Measurements from ENCODE around the gene DNAH1. TPM values are rescaled to one million over a fixed set of nuclear protein-coding genes. Genes with fewer than 3 reads are reported as not detected.

DNAH1 gene
- total RNA-seq, 1 donor from 2014 or later = 0.80 TPM

GRCh38 chr3:52364322-52365035 lies 48.4 kb downstream of the DNAH1 start:
- Histone ChIP-seq H3K9ac (no peak overlapping the region), H3F3A (ENCODE audit: low read depth) (no peaks in the 10 kb centered on the region), H3K4me3 (no peak overlapping the region), H3K36me3 (no peaks in the 10 kb centered on the region), H3K27me3 (no peaks in the 10 kb centered on the region), H3K4me2 (no peak overlapping the region), H3K9me3 (ENCODE audit: low read depth) (no peaks in the 10 kb centered on the region), H4K20me1 (ENCODE audit: low read depth) (no peaks in the 10 kb centered on the region), H3K4me1 (peaks cover 17% of the 10 kb centered on the region), H3K27ac (no peak overlapping the region), H2AFZ (replicated peaks) (no peak overlapping the region), H3K79me2 (ENCODE audit: low read depth) (no peaks in the 10 kb centered on the region)
- Mint-ChIP-seq H3K27me3 (ENCODE audit: insufficient read depth, low read depth) (peaks cover 2% of the 10 kb centered on the region), H3K36me3 (peaks cover 4% of the 10 kb centered on the region), H3K9me3 (no peaks in the 10 kb centered on the region), H3K4me3 (no peak overlapping the region), H3K27ac (no peak overlapping the region), H3K4me1 (peaks cover 12% of the 10 kb centered on the region)
- no peak for TF ChIP-seq EZH2phosphoT487 (IDR thresholded peaks at IDR 0.05)
- no peak for TF ChIP-seq CTCF (IDR thresholded peaks at IDR 0.05)
- no peak for TF ChIP-seq EZH2 (IDR thresholded peaks at IDR 0.05)
- no peak for DNase-seq (ENCODE audit: low spot score)

- peaks cover 4% of the 10 kb centered on the region for H3K36me3 Mint-ChIP-seq
- Histone ChIP-seq H3K36me3 (no peaks in the 10 kb centered on the region), H3K4me2 (no peak overlapping the region), H4K20me1 (ENCODE audit: low read depth) (no peaks in the 10 kb centered on the region), H3K4me3 (no peak overlapping the region), H3F3A (ENCODE audit: low read depth) (no peaks in the 10 kb centered on the region), H3K27me3 (no peaks in the 10 kb centered on the region), H2AFZ (replicated peaks) (no peak overlapping the region), H3K27ac (no peak overlapping the region), H3K79me2 (ENCODE audit: low read depth) (no peaks in the 10 kb centered on the region), H3K4me1 (peaks cover 17% of the 10 kb centered on the region), H3K9ac (no peak overlapping the region), H3K9me3 (ENCODE audit: low read depth) (no peaks in the 10 kb centered on the region)
- TF ChIP-seq EZH2 (IDR thresholded peaks at IDR 0.05) (no peak), CTCF (IDR thresholded peaks at IDR 0.05) (no peak)
- peaks cover 12% of the 10 kb centered on the region for H3K4me1 Mint-ChIP-seq
- H3K4me3 Mint-ChIP-seq = no peak overlapping the region
- no peaks in the 10 kb centered on the region for H3K27me3 Mint-ChIP-seq (ENCODE audit: insufficient read depth, low read depth)
- no peak for DNase-seq (ENCODE audit: low spot score)
- no peak overlapping the region for H3K27ac Mint-ChIP-seq
- H3K9me3 Mint-ChIP-seq = no peaks in the 10 kb centered on the region
Observed at GRCh38 chr3:52366527-52366926, 50.4 kb downstream of the DNAH1 start.

- Histone ChIP-seq H3K4me3 (no peak overlapping the region), H4K20me1 (ENCODE audit: low read depth) (no peaks in the 10 kb centered on the region), H3K4me2 (peak overlapping the region; percentile 55), H3K27ac (no peak overlapping the region), H3K9ac (no peak overlapping the region), H3K4me1 (peaks cover 11% of the 10 kb centered on the region), H3K27me3 (peaks cover 6% of the 10 kb centered on the region), H3F3A (ENCODE audit: low read depth) (no peaks in the 10 kb centered on the region), H3K79me2 (ENCODE audit: low read depth) (no peaks in the 10 kb centered on the region), H3K9me3 (ENCODE audit: low read depth) (no peaks in the 10 kb centered on the region), H3K36me3 (no peaks in the 10 kb centered on the region), H2AFZ (replicated peaks) (peak overlapping the region; percentile 79)
- TF ChIP-seq CTCF (IDR thresholded peaks at IDR 0.05) (no peak), EZH2 (IDR thresholded peaks at IDR 0.05) (no peak), EZH2phosphoT487 (IDR thresholded peaks at IDR 0.05) (no peak)
- Mint-ChIP-seq H3K27me3 (ENCODE audit: insufficient read depth, low read depth) (peaks cover 2% of the 10 kb centered on the region), H3K4me3 (peak overlapping the region; percentile 35), H3K9me3 (no peaks in the 10 kb centered on the region), H3K36me3 (peaks cover 4% of the 10 kb centered on the region), H3K27ac (peak overlapping the region; percentile 11), H3K4me1 (peaks cover 19% of the 10 kb centered on the region)
- DNase-seq (ENCODE audit: low spot score) = no peak
Observed at GRCh38 chr3:52367891-52368880, 52.1 kb downstream of the DNAH1 start.

All from neural progenitor cell (in vitro differentiated cells).